HuH-7 (cell line): ENCODE data around the gene HS3ST2.
"Not testable (repeated sequence)": the region's sequence is repeated elsewhere in the genome, so short reads cannot be mapped to it uniquely, and the experiment has no call there.

ENCODE experiments used
- DNase-seq: peaks from one replicate; pipeline ENCODE4 v3.0.0; 2011; ENCODE audit warnings: low spot score

Gene HS3ST2

DNA sequence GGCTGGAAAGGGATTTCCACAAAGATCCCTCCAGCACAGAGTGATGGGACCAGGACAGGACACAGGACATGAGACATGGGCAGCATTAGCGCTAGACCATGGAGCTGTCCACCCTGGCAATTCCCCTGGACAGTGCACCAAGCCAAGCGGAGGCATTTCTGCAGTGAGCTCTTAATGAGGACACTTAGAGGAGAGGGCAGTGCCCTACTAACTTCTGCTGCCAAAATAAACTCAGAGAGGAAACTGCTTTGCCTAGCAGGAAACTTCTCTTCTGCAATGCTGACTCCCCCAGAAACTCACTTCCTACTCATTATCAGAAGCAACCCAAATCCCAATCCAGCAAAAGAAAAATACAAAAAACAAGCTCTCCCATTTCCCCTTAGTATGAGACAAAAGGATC is 119.2 kb downstream of the HS3ST2 start:
- DNase-seq = no peak

DNA sequence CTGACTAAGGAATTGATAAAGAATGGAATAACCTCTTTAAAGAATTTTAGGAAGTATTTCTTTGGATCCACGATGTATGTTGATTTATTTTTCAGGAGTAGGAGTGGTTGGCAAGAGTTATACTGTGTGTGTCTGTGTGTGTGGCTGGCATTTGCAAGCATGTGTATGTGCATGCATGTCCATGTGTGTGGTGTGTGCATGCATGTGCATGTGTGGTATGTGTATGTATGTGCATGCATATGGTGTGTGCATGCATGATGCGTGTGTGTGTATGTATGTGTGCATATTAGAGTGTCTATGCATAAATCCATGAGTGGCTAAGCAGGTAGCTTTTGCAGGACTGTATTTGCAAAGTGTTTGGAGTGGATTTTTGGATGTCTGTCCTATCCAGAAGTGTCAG is 120.8 kb downstream of the HS3ST2 start:
- no peak for DNase-seq

DNA sequence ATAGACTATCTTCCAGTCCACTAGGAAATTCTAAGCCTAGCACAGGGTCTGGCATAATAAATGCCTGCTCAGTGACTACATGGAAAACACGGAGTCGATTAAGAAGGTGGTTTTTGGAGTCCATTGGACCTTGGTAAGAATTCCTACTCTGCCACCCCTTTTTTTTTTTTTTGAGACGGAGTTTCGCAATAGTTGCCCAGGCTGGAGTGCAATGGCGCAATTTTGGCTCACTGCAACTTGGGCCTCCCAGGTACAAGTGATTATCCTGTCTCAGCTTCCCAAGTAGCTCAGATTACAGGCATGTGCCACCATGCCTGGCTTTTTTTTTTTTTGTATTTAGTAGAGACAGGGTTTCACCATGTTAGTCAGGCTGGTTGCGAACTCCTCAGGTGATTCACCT is 123.2 kb downstream of the HS3ST2 start:
- no peak for DNase-seq

DNA sequence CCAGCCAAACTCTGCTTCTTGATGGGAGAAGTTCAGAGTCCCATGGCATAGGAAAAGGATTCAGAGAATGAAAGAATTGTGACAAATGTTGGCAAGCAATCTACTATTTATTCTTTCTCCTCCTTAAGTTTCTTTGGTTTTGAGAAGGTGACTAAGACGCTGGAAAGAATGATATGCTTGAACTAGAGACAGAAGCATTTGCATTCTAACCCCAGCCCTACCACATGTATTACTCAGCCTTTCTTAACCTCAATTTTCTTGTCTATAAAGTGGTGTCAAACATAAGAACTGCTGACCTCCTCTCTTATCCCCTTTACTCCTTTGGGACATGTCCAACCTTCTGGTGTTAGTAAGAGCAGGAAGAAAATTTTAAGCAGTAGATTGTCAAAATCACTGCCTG is 124.7 kb downstream of the HS3ST2 start:
- DNase-seq = no peak

DNA sequence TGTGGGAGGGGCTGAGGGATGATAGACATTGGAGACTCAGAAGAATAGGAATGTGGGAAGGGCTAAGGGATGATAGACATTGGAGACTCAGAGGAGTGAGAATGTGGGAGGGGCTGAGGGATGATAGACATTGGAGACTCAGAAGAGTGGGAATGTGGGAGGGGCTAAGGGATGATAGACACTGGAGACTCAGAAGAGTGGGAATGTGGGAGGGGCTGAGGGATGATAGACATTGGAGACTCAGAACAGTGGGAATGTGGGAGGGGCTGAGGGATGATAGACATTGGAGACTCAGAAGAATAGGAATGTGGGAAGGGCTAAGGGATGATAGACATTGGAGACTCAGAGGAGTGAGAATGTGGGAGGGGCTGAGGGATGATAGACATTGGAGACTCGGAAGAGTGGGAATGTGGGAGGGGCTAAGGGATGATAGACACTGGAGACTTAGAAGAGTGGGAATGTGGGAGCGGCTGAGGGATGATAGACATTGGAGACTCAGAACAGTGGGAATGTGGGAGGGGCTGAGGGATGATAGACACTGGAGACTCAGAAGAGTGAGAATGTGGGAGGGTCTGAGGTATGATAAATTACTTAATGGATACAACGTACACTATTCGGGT is 125.9 kb downstream of the HS3ST2 start:
- DNase-seq = not testable (repeated sequence)

DNA sequence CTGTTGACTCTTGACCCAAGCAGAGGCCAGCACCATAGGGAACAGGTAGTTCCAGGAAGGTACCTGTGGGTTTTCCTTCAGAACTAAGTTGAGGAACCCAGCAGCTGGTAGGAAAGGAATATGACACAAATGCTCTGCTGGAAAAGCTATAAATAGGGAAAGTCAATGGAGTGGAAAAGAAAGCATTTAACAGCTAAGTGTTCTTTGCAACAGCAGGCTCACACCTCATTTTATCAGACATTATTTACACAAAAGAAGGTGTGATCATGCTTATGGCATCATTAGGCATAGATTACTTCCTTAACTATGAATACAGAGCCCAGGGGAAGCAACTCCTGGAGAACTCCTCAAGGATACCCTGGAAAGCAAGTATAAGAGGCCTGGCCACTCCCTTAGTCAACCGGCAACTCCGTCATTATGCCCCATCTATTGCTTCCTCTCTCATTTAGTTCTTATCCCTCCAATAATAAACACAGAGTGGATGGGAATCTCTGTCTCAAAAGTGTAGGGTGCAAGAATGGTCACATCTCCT is 128.1 kb downstream of the HS3ST2 start:
- DNase-seq = no peak

DNA sequence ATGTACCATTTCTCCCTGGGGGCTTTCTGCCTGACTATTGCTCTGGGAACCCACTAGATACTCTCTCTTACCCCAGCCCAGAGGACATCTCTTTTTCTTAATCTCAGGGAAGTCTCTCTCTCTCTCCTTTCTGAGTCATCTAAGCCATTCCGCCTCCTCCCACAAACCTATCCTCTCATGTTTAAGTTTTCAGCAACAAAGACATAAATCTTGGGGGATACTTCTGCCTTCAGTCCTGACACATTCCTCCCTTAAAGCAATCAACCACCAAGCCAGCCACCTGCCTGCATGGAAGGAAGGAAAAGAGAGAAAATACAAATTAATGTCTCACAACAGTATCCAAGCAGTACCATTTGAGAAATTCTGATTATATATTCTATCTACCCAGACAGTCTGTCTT is 128.8 kb downstream of the HS3ST2 start:
- no peak for DNase-seq

DNA sequence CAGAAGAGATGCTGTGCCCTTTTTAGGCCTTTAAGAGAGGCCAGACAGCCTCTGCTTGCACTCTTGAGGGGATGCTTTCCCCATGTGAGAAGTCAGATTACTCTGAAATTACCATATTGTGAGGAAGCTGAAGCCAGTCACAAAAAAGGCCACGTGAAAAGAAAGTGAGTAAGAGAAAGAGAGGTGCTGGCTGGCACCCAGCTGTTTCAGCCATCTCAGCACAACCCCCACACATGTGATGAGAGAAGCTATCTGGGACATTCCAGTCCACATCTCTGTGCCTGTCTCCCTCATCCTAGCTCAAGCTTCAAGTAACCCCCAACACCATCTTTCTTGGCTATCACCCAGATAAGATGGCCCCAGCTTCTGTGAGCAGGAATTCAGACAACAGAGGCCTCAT is 131.4 kb downstream of the HS3ST2 start:
- DNase-seq = no peak

DNA sequence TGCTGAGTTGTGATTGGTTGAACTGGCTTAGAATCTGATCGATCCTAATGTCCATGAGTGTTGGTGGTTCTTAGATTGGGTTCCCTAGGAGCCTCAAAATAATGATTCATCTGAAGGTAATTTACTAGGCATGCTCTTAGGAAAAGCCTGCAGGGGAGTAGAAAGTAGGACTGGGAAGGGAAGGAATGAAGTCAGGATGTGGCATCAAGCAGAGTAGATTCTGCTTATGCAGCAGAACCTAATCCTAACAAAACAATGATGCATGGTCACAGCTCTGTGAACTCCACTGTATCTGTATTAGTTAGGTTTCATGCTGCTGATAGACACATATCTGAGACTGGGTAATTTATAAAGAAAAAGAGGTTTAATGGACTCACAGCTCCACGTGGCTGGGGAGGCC is 132.5 kb downstream of the HS3ST2 start:
- no peak for DNase-seq

DNA sequence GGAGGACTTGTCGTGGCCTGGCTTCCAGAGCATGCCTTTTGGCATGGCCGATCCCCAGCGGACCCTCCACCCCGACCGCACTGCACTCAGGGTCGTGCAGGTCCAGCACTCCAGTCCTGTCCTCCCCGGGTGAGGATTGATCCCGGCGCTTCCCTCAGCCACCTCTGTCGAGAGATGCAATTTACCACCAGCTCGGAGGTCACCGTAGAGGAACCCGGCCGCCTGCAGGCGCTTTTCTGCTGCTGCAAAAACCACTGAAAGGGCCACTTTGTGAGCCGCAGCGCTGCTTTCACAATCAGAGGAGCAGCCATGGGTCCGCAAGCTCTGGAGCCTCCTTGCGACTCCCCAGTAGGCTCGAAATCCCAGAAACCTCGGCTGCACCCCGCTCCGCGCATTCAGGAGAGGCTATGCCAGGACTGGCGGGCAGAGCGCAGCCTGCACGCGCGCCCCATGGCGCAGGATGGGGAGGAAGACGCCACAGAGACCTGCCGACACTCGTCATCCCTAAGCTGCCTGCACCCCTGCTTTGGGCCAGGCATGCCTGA is 134.2 kb downstream of the HS3ST2 start:
- DNase-seq = no peak

DNA sequence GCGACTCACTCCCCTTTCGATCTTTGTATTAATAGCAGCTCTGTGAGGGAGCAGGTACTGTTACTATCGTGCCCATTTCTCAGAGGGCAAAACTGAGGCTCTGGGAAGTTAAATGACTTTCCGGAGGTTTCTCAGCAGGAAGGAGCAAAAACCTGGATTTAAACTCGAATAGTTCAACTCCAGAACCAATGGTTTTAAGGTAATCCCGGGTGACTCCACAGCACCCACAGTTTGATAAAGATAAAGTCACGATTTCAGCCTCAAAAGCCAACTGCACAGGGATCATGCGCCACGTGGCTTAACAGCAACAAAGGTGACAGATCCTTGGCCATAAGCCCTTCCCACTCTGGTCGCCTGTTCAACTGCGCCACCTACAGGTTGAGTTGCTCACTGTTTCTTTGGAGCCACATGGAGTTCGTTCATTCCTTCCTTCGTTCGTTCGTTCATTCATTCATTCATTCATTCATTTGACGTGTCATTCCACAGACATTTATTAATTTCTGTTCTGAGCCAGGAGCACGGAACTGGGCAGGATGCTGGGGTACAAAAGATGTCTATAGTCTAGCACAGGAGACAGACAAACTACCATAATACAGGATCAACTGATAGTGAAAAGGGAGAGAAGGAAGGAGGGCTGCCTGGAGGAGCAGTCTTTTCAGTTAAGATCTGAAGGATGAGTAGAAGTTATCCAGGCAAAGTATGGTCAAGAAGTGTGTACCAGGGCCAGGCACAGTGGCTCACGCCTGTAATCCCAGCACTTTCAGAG is 134.8 kb downstream of the HS3ST2 start:
- peak; percentile 74 for DNase-seq

DNA sequence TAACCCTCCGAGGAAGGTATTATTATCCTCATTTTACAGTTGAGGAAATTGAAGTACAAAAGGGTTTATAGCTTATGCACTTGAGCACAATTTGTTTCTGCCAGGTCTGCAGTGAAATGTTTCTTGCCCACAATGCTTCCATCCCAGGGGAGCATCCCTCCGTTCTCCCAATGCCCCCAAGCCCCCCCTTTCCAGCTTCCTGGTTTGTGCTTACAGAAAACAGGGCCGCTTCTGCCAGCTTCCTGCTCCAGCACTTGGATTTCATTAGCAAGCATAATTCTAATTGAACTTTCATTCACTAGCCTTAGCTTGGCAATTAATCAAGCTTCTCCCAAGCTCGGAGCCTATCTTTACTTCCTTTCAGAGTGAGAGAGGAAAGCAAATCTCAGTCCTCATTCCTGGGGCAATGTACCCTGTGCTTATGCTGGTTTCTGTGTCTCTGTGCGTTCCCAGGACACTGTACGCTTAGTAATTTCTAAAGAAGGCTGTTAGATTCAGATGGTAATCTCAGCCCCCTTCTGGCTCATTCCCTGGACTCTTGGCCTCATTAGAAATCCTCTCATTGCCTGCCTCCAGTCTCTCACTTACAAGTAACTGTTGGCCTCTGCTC is 141.6 kb downstream of the HS3ST2 start:
- no peak for DNase-seq

DNA sequence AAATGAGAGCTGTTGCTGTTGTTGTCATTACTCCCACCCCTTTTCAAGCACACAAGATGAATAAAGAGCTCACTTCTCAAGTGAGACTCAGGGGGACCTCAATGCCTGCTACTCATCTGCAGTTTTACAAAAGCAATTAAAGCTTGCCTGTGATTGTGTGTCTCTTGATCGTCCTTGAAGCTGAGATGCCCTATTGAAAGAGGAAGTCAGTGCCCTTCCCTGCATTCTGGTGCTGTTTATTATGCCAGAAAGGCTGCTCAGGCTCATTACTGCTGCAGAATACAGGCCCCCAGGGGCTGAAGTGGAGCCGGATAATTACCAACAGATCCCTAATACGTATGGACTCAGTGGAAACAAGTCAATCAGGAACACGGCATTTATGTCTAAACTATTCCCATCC is 147.2 kb downstream of the HS3ST2 start:
- DNase-seq = no peak

DNA sequence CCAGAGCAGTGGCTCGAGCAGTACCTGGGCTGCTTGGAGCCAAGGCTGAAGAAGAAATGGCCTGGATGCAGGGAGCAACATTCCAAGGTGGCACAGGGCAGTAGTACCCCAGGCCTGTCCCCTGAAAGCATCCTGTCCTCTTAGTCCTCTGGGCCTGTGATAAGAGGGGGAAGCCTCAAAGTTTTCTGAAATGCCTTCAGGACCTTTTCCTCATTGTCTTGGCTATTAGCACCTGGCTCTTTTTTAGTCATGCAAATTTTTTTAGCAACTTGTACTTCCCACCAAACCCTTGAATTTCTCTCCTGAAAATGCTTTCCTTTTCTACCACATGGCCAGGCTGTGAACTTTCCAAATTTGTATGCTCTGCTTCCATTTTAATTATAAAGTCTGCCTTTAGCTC is 148.9 kb downstream of the HS3ST2 start:
- no peak for DNase-seq
